HG03159 (cell line): Measurements from ENCODE around the gene GLYATL1.

Experiments
- ATAC-seq: cut with Tn5 transposase; IDR thresholded peaks from one replicate; pipeline ENCODE4 v1.9.1; 2021; ENCODE audit warnings: mild to moderate bottlenecking, moderate library complexity; ENCODE audit not compliant: unreplicated experiment

Gene GLYATL1

DNA sequence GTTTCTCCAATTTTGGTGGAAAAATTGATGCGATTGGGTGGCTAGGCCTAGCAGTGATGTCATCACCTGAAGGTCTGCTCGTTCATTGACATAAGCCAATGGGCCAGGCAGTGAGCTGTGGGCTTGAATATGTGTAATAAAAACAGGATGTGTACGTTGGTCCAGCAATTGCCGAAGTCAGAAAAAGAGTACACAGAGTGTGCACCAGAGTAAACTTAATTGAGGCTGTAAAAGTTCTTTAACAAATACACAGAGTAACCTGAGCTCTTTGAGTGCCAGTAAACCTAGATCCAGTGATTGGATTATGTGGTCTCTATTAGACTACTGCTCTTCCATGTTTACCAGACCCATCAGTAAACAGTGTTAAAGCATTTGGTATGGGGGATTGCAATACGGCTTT is 13.0 kb upstream of the GLYATL1 start:
- no peak for ATAC-seq

DNA sequence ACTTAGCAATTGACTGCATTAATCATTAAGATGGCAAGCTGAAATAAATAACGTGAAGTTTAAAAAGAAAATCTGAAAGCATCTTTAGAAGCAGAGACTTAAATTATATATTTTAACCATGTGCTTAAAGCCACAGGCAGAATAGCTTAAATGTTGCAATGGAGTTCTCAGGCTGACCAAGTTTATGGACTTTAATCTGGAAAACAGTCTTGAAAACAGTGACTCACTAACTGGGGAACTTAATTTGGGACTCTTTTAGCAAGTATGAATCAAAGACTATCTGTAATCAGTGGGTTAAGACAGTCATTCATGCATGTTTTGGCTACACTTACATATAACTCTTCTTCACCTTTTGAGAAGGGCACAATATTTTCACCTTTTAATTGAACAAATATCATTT is 12.6 kb upstream of the GLYATL1 start:
- ATAC-seq = no peak

DNA sequence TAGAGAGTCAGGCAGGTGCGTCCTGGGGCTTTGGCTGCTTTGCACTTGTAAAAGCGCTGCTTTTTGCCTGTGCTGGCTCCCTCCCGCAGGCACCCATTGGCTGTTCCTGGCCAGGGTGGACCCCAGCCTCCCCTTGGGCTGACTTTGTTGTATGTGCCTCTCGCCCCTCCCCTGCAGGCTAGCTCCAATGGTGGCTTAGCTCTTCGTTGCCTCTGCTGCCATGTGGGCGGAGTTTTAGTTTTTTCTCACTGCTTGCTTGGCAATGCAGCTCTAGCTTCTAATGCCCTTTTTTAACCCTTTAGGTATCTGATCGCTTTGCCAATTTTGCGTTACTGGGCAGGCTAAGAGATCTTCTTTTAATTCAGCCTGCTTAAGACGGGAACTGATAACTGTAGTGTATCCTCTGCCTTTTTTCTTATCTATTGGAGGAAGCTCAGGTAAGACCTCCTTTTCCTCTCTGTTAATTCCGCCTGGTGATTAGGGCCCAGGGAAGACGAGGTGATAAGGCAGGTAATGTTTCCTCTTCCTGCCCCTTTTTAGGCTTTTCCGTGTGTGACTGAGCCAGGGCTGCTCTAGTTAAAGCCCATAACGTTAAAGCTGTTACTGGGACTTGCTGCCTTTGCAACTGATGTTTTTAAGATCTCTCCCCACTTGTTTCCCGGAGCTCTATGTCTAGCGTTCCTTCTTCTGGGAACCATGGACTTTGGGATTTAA is 11.7 kb upstream of the GLYATL1 start:
- ATAC-seq = no peak

DNA sequence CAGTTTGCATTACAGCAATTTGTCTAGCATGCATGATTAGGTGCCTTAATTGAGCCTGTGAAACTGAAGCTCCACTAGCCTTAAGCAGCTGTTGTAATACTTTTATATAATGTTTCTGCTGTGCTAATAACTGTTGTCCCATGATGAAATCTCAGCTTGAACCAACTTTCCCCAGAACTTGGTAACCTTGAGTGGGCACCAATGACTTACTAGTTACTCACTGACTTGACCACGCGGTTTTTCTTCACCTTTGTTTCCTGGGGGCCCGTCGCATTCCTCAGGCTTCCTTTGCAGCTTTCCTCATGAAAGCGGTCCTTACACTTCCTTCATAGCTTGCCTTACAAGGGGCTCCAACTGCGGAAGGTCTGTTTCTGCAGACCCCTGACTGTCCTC is 11.2 kb upstream of the GLYATL1 start:
- ATAC-seq = no peak

DNA sequence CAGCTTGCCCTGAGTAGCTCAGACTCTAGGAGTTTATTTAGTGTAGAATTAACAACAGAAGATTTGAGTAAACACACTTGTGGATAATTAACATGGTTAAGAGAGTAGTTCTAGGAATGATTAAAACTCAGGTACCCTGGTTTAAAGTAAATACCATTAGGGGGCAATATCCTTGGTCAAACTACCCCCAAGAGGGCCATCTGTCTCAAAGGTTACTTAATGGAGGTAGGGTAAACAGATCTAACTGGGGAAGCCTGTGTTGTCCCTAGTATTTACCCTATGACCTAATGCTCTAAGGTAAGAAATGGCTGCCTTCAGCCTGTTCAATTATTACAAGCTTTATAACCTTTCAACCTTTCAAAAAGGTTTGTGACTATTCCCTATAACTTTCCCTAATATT is 10.6 kb upstream of the GLYATL1 start:
- no peak for ATAC-seq

DNA sequence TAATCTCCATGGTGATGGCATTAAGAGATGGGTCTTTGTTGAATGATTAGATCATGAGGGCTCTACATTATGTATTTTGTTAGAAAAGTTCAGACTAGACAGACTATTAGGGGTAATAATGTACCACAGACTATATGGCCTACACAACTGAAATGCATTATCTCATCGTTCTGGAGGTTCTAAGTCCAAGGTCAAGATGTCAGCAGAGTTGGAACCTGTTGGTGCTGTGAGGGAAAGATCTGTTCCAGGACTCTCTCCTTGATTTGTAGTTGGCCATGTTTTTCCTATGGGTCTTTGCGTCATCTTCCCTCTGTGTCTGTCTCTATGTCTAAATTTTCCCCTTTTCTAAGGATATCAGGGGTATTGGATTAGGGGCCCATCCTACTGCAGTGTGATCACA is 8.4 kb upstream of the GLYATL1 start:
- no peak for ATAC-seq

DNA sequence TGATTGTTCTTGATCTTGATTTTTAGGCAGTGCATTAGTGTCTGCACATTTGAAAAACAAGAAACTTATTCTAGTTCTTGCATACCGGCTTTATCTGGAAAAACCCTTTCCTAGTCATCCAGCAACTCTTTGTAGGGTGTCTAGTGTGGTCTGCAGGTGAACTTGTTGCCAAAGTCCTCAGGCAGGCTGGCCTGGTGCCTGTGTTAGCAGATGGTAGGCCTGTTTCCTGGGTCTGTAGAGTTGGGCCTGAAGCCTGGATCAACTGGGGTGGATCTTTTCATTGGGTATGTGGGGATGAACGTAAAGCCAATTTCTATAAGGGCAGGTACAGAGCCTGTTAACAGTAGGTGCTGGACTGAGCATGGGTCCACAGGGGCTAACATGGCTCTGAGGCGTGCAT is 5.6 kb upstream of the GLYATL1 start:
- ATAC-seq = no peak

DNA sequence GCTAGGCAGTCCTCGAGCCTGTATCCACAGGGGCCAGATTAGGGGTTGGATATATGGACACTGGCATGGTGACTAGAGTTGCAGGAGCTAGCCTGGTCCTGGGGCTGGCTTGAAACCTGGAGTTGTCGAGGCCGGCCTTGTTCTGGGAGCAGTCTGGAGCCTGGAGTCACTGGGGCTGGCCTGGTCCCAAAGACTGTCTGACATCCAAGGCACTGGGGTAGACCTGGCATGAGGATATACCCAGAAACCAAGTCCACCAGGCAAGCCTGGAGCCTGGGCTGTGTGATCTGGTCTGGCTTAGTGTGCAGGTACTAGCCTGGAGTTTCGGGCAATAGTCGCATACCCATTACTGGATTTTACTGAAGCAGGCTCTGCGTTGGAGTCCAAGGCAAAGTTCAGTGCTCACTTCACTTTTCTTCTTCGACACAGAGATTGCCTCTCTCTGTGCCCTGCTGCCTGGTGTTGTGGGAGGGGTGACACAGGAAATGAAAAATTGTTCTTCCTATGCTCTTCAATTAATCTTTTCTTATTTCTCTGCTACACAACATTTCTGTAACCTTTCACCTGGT is 4.3 kb upstream of the GLYATL1 start:
- no peak for ATAC-seq

DNA sequence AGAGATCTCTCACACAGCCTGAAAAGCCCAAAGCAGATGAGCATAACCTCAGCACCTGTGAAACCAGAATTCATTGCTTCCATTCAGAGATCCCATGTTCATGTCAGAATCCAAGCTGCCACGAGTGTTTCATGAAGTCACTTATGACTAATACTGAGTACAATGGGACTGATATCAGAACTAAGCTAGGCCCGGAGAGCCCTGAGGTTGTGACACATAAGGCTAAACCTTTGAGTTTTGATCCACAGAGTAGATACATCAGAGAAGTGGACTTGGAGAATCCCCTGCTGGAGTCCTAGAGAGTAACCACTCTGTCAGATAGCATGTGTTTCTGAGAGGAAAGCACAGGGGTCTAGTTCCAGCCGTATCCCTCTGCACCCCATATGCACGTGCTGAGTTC is 890 bp upstream of the GLYATL1 start:
- ATAC-seq = no peak

DNA sequence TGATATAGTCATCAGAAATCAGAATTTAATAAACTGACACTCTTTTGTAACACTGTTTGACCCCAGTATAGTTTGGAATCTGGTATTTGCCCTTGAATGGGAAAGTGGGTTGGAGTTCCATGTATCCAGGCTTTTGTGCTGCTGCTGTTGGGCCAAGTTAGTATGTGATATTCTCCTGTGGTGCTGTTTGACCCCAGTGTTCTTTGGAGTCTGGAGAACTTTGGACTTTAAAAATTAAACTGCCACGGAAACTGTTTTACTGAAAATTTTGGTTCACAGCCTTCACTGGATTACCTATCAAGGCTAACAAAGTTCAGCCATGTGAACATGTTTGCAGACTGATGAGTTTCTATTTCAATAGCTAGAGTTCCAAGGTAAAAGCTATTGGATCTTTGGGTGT is 740 bp downstream of the GLYATL1 start:
- no peak for ATAC-seq

DNA sequence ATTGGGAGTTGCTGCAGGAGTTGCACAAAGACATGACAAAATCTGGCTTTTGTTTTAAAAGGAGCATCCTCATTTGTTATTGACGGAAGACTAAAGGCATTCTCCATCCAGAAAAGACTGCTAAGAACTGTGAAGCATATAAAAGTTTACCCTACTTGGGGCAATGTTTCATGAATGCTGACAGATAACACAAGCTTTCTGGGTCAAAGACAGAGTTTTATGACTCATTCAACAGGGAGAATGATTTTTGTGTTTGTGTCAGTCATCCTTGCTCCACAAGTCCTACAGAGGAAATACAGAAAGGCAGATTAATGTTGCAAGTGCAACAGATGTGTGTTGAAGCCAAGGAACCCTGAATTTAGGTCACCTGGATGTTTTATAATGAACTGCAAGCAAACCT is 2.5 kb downstream of the GLYATL1 start:
- ATAC-seq = no peak

DNA sequence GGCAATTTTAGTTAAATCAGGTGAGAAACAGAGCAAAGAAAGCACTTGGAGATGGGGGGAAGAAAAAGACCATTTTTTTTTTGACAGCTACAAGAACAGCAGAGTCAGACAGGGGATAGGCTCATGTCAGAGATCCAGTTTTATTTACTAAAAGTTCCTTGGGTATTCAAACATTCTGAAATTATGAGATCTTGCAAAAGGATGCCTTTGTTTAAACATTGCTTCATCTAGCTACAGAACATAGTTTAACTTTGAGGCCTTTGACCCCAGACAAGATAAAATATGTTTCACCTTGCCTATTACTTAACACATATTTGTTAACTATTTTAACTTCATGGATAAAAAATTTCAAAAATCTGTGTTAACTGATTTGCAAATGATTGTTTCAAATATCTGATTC is 6.4 kb downstream of the GLYATL1 start:
- no peak for ATAC-seq

DNA sequence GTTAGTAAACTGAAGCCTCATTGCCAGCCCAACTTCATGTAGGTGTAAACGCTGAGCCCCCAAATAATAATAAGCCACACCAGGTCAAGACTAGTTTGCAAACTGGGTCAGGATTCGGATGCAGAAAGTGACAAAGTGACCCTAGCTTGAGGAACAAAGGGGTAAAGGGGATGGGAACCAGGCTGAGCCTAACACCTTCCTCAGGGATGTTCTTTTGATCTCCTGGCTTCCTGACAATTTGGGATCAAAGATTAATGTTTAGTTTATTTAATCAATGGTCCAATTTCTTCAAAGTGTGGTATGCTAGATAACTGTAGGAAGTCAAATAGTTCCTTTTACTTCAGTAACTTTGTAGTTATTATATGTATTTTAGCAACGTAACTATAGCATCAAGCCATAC is 9.9 kb downstream of the GLYATL1 start:
- no peak for ATAC-seq

DNA sequence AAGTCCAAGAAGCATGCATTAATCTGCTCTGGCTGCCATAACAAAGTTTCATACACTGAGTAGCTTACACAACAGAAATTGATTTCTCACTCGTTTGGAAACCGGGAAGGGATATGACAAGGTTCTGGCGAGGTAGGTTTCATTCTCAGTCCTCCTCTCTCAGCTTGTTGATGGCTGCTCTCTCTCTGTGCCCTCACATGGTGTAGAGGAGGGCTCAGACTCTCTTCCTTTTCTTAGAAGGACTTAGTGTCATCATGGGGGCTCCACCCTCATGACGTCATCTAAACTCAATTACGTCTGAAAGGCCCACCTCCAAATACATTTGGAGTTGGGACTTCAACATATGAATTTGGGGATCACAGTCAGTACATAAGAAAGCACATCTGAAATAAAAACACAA is 18.6 kb downstream of the GLYATL1 start:
- peak; percentile 64 for ATAC-seq

DNA sequence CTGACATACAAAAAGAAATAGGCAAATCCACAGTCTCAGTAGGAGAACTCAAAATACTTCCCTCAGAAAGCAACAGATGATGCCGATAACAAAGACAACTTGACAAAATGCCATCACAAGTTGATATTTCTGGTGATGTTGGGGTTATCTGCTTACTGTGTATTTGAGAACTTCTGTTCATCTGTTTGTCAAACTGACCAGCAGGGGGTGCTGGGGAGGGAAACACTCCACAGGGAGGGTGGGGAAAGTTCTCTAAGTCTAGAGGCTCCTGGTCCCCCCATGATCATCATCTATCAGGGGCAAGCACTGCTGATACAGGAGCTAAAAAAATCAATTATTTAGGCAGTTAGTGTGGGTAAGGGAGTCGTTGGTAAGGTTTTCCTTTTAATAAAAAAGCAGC is 19.2 kb downstream of the GLYATL1 start:
- ATAC-seq = no peak

DNA sequence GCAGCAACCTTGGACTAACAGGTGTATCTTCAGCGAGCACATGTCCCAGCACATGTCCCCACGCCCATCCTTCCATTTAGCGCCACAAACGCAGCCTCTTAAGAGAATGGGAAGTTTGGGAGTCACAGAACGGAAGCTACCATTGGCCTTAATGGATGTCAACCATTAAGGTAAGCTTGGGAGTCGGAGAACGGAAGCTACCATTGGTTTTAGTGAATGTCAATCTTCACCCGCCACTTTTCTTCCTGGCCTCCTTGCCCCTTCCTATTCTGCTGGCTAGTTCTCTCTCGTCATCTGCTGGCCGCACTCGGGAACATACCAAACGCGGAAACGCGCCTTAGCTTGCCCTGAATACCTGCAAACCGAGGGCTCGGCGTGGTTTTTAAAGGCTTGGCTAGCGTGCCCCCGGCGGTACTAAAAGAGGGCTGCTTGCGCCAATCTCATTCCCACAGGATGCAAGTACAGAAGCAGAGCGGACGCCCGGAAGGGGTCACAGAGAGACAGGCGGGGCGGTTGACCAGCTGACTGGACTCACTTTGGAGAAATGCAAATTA is 24.3 kb downstream of the GLYATL1 start:
- no peak for ATAC-seq

DNA sequence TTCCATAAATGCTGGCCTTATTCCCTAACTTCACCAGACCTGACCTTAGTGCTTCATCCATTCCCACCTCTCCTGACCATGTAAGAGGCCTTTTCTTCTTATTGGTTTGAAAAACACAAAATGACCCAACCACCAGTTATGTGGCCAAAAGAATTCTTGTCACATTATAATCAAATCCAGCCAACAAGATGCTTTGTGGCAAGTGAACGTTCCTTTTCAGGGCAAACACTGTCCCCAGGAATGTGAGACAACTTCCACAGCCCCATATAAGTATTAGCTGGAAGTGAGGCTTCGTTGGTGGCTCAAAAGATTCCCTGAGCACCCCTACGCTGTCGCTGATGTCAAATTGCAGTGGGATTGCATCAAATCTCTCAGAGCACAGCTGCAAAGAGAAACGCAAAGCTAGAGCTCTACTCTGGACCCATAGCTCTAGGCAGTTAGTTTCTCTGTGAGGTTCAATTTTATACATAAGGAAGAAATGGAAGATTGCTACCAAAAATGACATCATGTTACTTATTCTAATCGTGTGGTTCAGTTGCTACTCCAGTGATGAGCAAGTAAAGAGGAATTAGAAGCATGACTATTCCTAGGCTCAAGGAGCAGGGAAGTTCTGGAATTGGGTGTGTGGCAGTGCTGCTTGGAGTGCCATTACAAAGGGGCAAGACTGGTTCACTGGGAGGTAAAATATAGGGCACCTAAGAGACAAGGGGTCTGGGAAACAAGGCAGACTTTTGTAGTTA is 26.1 kb downstream of the GLYATL1 start:
- ATAC-seq = no peak

DNA sequence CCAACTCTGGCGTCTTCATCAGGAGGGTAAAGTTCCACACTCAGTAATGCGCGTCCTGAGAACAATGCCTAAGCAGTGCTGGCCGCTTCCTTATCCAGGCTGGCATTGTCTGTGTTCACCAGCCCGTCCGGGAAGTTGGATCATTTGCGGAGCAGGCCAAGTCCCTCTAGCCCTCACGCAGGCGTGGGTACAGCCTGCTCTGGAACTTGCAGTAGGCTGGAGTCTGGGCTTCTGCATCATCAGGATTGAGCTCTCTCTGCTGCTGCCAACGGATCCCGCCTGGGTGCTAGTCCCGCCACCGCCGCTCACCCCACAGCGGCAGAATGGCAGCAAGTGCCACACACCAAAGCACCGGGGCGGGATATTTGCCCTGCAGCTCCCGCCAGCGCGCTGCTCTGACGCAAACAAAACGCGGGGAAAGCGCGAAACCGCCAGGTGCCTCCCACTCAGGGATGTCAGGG is 29.0 kb downstream of the GLYATL1 start:
- no peak for ATAC-seq

DNA sequence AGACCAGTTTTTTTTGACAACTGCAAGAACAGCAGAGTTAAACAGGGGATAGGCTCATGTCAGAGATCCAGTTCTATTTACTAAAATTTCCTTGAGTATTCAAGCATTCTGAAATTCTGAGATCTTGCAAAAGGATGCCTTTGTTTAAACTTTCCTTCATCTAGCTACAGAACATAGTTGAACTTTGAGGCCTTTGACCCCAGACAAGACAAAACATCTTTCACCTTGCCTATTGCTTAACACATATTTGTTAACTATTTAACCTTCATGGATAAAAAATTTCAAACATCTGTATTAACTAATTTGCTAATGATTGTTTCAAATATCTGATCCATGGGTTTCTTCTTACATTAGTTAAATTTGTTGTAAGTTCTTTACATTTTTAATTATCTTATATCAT is 38.2 kb downstream of the GLYATL1 start:
- no peak for ATAC-seq

DNA sequence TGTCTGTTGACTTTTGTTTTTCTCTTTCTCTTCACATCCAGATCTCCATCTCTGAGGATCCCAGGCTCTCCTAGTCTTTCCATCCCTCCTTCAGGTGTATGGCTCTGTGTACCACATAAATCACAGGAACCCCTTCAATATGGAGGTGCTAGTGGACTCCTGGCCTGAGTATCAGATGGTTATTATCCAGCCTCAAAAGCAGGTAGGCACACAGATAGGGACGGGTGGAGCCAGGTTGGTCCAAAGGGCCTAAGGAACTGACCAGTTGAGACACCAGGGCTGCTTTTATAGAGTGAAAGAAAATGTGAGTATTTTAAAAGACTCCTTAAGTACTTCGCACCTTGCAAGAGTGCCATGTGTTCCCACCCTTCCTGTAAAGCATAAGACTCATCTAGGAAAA is 39.9 kb downstream of the GLYATL1 start:
- no peak for ATAC-seq

DNA sequence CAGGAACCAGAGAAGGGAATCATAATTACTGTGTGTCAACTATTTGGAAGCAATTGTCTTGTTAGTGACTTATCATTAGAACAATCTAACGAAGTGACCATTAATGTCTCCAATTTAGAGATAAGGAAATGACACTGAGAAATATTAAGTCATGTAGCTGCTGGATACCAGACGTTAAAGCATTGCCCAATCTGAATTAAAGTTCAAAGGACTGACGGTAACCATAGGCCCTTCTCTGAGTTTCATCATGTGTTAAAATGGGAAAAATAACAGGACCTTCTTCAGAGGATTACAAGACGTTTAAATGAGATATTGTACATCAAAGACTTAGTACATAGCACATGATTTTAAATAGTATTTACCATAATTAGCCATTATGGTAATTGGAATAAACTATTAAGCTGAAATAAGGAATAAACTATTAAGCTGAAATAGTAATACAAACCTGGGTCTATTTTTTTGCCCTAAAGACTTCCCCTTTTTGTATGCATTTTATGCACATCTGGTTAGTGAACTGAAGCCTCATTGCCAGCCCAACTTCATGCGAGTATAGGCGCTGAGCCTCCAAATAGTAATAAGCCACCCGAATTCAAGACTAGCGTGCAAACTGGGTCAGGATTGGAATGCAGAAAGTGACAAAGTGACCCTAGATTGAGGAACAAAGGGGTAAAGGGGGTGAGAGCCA is 41.0 kb downstream of the GLYATL1 start:
- no peak for ATAC-seq
